HG02610 (cell line): ENCODE data around the gene FGF19.

Experiments used
- ATAC-seq: cut with Tn5 transposase; IDR thresholded peaks from one replicate; pipeline ENCODE4 v1.9.1; 2021; ENCODE audit warnings: mild to moderate bottlenecking, moderate library complexity; ENCODE audit not compliant: unreplicated experiment

The FGF19 gene

GRCh38 chr11:69703768-69704507 is at the start of gene FGF19:
TSS of gene FGF19 (minus strand) at chr11:69704022. CDS start at chr11:69703876, 146 bp downstream.
- no peak for ATAC-seq

GRCh38 chr11:69752890-69753289 is 49.1 kb upstream of the FGF19 start:
- ATAC-seq, result no peak

GRCh38 chr11:69750875-69751597 is 47.2 kb upstream of the FGF19 start:
- ATAC-seq, result no peak

- no peak for ATAC-seq
Measured at GRCh38 chr11:69750108-69750850, 46.5 kb upstream of the FGF19 start.

GRCh38 chr11:69748637-69749036 is 44.8 kb upstream of the FGF19 start:
- ATAC-seq, result no peak

GRCh38 chr11:69746752-69747742 is 43.2 kb upstream of the FGF19 start:
- ATAC-seq, result no peak

GRCh38 chr11:69746140-69746539 is 42.3 kb upstream of the FGF19 start:
- no peak for ATAC-seq

- ATAC-seq, result no peak
Measured at GRCh38 chr11:69745201-69745600, 41.4 kb upstream of the FGF19 start.

- no peak for ATAC-seq
Measured at GRCh38 chr11:69744435-69744834, 40.6 kb upstream of the FGF19 start.

- ATAC-seq, result no peak
Measured at GRCh38 chr11:69734841-69735240, 31.0 kb upstream of the FGF19 start.

GRCh38 chr11:69734367-69734766 is 30.5 kb upstream of the FGF19 start:
- no peak for ATAC-seq

- ATAC-seq, result no peak
Measured at GRCh38 chr11:69732910-69733309, 29.1 kb upstream of the FGF19 start.

GRCh38 chr11:69731110-69731509 is 27.3 kb upstream of the FGF19 start:
- no peak for ATAC-seq

GRCh38 chr11:69730500-69730899 is 26.7 kb upstream of the FGF19 start:
- ATAC-seq, result no peak

GRCh38 chr11:69729252-69729651 is 25.4 kb upstream of the FGF19 start:
- no peak for ATAC-seq

GRCh38 chr11:69727266-69727665 is 23.4 kb upstream of the FGF19 start:
- ATAC-seq, result no peak

GRCh38 chr11:69726481-69726880 is 22.7 kb upstream of the FGF19 start:
- no peak for ATAC-seq

- no peak for ATAC-seq
Measured at GRCh38 chr11:69726019-69726418, 22.2 kb upstream of the FGF19 start.

- no peak for ATAC-seq
Measured at GRCh38 chr11:69721745-69722144, 17.9 kb upstream of the FGF19 start.

GRCh38 chr11:69721106-69721505 is 17.3 kb upstream of the FGF19 start:
- no peak for ATAC-seq
